HepG2 (cell line): ENCODE measurements around the gene SPTBN2. TPM values are rescaled to one million over a fixed set of nuclear protein-coding genes. Genes with fewer than 3 reads are reported as not detected.
A peak's percentile ranks its signal among the peaks of the same experiment; 100 is the strongest.

Experiments
- CBX1 ChIP-seq: IDR thresholded peaks from one replicate; pipeline ENCODE4 v1.6.1; 2016; ENCODE audit warnings: antibody characterized with exemption, low read depth
- E2F5 ChIP-seq: sonication (generic); formaldehyde crosslinking; conservative IDR thresholded peaks from 2 replicates; pipeline ENCODE4 v1.4.0; 2020; ENCODE audit warnings: missing genetic modification reagents
- HMG20A ChIP-seq: IDR thresholded peaks from 2 replicates; pipeline ENCODE4 v1.6.1; 2016; ENCODE audit warnings: borderline replicate concordance
- JARID2 ChIP-seq: sonication (generic); formaldehyde crosslinking; IDR thresholded peaks from 2 replicates; pipeline ENCODE4 v1.8.1; 2023; ENCODE audit warnings: missing genetic modification reagents, inconsistent platforms; ENCODE audit not compliant: insufficient replicate concordance
- KDM5B ChIP-seq: sonication (generic); formaldehyde crosslinking; IDR thresholded peaks from 2 replicates; pipeline ENCODE4 v1.4.0; 2020; ENCODE audit warnings: missing genetic modification reagents, mild to moderate bottlenecking, borderline replicate concordance
- NKX3-1 ChIP-seq: sonication (generic); formaldehyde crosslinking; IDR thresholded peaks from 2 replicates; pipeline ENCODE4 v1.5.0; 2020; ENCODE audit warnings: missing genetic modification reagents
- PCBP1 ChIP-seq: fragments of 200-400 bp; formaldehyde crosslinking; IDR thresholded peaks from 2 replicates; pipeline ENCODE4 v1.6.1; 2017; ENCODE audit warnings: mild to moderate bottlenecking, low read depth, low read length, borderline replicate concordance
- PHF20 ChIP-seq: sonication (generic); formaldehyde crosslinking; IDR thresholded peaks from 2 replicates; pipeline ENCODE4 v1.5.0; 2020; ENCODE audit warnings: mild to moderate bottlenecking, missing genetic modification reagents
- RFX3 ChIP-seq: IDR thresholded peaks from 2 replicates; pipeline ENCODE4 v1.6.1; 2016; ENCODE audit warnings: missing biosample characterization, missing genetic modification reagents
- TEAD3 ChIP-seq: optimal IDR thresholded peaks from 2 replicates; pipeline ENCODE3; 2016; ENCODE audit warnings: borderline replicate concordance
- THRA ChIP-seq: sonication (generic); formaldehyde crosslinking; IDR thresholded peaks from 2 replicates; pipeline ENCODE4 v1.4.0; 2020; ENCODE audit warnings: missing genetic modification reagents, borderline replicate concordance
- ZIK1 ChIP-seq: sonication (generic); formaldehyde crosslinking; IDR thresholded peaks from 2 replicates; pipeline ENCODE4 v1.5.0; 2020; ENCODE audit warnings: mild to moderate bottlenecking, low read depth, missing genetic modification reagents, borderline replicate concordance
- ZNF224 ChIP-seq: sonication (generic); formaldehyde crosslinking; IDR thresholded peaks from 2 replicates; pipeline ENCODE4 v1.5.0; 2020; ENCODE audit warnings: mild to moderate bottlenecking, missing genetic modification reagents
- ZNF24 ChIP-seq: fragments of 450-650 bp; IDR thresholded peaks from 2 replicates; pipeline ENCODE4 v1.6.1; 2017; ENCODE audit warnings: antibody characterized with exemption, mild to moderate bottlenecking
- ZNF446 ChIP-seq: sonication (generic); formaldehyde crosslinking; IDR thresholded peaks from 2 replicates; pipeline ENCODE4 v1.5.0; 2020; ENCODE audit warnings: mild to moderate bottlenecking, missing genetic modification reagents
- ZNF547 ChIP-seq: sonication (generic); formaldehyde crosslinking; IDR thresholded peaks from 2 replicates; pipeline ENCODE4 v1.5.1; 2020; ENCODE audit warnings: mild to moderate bottlenecking, missing genetic modification reagents
- ZNF720 ChIP-seq: sonication (generic); formaldehyde crosslinking; IDR thresholded peaks from 2 replicates; pipeline ENCODE4 v1.4.0; 2020; ENCODE audit warnings: missing genetic modification reagents
- ZNF747 ChIP-seq: sonication (generic); formaldehyde crosslinking; IDR thresholded peaks from 2 replicates; pipeline ENCODE4 v1.8.1; 2023; ENCODE audit warnings: missing genetic modification reagents, mild to moderate bottlenecking, borderline replicate concordance
- polyA plus RNA-seq, 8 experiments: library from polyadenylated mRNA; depleted of rRNA in 3 of 8; stranded (reverse) in 7 of 8; unstranded in 1 of 8; fragments of >200 nt; fragmentation: Illumina TruSeq in 4 of 8; extraction: Trizol in 4 of 8; gene quantifications; 2 replicates each; pipeline versions ENCODE4 v1.2.1 to v1.2.3, GENCODE V29; 2011 to 2016; ENCODE audit warnings: low read depth in 4 of 8, missing spikeins in 1 of 8, mixed read lengths in 1 of 8; ENCODE audit not compliant: insufficient read depth in 1 of 8
- total RNA-seq, 5 experiments: library from RNA; depleted of rRNA; stranded (reverse); fragments of >200 nt; fragmentation: Illumina TruSeq; extraction: Trizol; gene quantifications; 2 replicates each; pipeline ENCODE4 v1.2.3, GENCODE V29; 2016; ENCODE audit warnings: low read depth in 1 of 5
- TF ChIP-seq, protein P1 (sequence below): sonication (generic); formaldehyde crosslinking; IDR thresholded peaks from 2 replicates; pipeline ENCODE4 v1.8.0; 2022; ENCODE audit warnings: missing genetic modification reagents, low read depth, mild to moderate bottlenecking, borderline replicate concordance
- TF ChIP-seq, protein P2 (sequence below): sonication (generic); formaldehyde crosslinking; IDR thresholded peaks from 2 replicates; pipeline ENCODE4 v1.5.0; 2020; ENCODE audit warnings: missing genetic modification reagents
- TF ChIP-seq, protein P3 (sequence below): sonication (generic); formaldehyde crosslinking; IDR thresholded peaks from 2 replicates; pipeline ENCODE4 v1.4.0; 2020; ENCODE audit warnings: missing genetic modification reagents, borderline replicate concordance

Gene SPTBN2
- total and polyA plus RNA-seq, 2 of the 13 experiments (the other 11 are each of a cell fraction or from before 2014, with no cell fraction given): 0.65 to 4.0 TPM

DNA sequence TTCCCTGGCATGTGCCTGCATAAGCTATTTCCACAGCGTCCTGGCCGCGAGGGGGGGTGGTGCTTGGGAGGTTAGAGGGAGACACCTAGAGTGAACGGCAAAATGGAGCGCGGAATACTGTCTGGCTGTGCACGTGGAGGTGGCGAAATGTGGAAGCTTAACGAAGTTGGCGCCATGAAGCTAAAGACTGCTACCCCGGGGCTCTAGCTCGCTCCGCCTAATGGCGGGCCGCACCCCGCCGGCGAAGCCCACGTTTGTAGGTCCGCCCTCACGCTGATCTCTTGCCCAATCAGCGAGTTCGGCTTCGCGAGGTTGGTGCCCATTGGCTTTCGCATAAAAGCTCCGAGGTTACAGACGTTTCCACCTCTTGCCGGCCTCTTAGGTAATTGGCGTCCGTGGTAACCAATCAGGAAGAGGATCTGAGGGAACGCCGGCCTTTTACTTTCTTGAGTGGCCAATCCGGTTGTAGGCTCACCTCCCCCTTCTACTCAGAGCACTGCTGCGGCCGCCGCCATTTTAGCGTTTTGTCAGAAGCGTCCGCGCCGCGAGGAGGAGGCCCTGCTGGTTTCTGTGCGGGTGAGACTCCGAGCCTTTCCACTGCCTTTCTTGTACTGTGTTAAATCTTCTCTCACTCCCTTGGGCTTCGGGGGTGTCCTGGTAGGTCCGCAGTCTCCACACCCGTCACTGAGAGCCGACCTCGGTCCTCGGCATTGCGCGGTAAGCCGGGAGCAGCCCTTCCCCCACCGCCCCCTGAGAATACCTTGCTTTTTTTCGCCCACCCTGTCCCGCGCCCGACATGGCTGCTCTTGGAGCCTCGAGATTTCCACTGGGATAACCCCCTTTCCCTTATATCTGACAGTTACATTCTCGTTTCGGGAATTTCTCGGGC, 90.6 kb downstream of the SPTBN2 start, which contains the start of gene RBM4 (continued):
- TF ChIP-seq, protein P1, sequence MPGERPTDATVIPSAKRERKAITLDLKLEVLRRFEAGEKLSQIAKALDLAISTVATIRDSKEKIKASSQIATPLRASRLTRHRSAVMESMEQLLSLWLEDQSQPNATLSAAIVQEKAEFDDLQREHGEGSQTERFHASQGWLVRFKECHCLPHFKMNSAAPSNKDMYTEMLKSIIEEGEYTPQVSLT (CRISPR knock-in tag): no peak
- no peak for TF ChIP-seq ZNF24
- TF ChIP-seq PCBP1: peak; percentile 77; the same call in 1 of the 2 replicates
- TF ChIP-seq RFX3 (CRISPR knock-in tag): peak; percentile 20
- TF ChIP-seq ZNF446 (CRISPR knock-in tag): peak; percentile 64; the same call in 1 of the 2 replicates
- peak; percentile 2 for TF ChIP-seq CBX1
- peak; percentile 71; the same call in 1 of the 2 replicates for TF ChIP-seq ZNF224 (CRISPR knock-in tag)
- peak; percentile 93 for TF ChIP-seq KDM5B (CRISPR knock-in tag)
- peak; percentile 67; the same call in 1 of the 2 replicates for TF ChIP-seq PHF20 (CRISPR knock-in tag)
- peak; percentile 57 for TF ChIP-seq E2F5 (CRISPR knock-in tag)
- no peak for TF ChIP-seq TEAD3 (CRISPR knock-in tag)
- TF ChIP-seq ZIK1 (CRISPR knock-in tag): no peak; the same call in 1 of the 2 replicates
- TF ChIP-seq THRA (CRISPR knock-in tag): 0 out of 2 replicates have a peak, but pooled peaks have one; percentile 1
- no peak; the same call in 1 of the 2 replicates for TF ChIP-seq ZNF547 (CRISPR knock-in tag)
- TF ChIP-seq ZNF720: no peak
- TF ChIP-seq, protein P2, sequence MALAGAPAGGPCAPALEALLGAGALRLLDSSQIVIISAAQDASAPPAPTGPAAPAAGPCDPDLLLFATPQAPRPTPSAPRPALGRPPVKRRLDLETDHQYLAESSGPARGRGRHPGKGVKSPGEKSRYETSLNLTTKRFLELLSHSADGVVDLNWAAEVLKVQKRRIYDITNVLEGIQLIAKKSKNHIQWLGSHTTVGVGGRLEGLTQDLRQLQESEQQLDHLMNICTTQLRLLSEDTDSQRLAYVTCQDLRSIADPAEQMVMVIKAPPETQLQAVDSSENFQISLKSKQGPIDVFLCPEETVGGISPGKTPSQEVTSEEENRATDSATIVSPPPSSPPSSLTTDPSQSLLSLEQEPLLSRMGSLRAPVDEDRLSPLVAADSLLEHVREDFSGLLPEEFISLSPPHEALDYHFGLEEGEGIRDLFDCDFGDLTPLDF (CRISPR knock-in tag): peak; percentile 53
- TF ChIP-seq, protein P3, sequence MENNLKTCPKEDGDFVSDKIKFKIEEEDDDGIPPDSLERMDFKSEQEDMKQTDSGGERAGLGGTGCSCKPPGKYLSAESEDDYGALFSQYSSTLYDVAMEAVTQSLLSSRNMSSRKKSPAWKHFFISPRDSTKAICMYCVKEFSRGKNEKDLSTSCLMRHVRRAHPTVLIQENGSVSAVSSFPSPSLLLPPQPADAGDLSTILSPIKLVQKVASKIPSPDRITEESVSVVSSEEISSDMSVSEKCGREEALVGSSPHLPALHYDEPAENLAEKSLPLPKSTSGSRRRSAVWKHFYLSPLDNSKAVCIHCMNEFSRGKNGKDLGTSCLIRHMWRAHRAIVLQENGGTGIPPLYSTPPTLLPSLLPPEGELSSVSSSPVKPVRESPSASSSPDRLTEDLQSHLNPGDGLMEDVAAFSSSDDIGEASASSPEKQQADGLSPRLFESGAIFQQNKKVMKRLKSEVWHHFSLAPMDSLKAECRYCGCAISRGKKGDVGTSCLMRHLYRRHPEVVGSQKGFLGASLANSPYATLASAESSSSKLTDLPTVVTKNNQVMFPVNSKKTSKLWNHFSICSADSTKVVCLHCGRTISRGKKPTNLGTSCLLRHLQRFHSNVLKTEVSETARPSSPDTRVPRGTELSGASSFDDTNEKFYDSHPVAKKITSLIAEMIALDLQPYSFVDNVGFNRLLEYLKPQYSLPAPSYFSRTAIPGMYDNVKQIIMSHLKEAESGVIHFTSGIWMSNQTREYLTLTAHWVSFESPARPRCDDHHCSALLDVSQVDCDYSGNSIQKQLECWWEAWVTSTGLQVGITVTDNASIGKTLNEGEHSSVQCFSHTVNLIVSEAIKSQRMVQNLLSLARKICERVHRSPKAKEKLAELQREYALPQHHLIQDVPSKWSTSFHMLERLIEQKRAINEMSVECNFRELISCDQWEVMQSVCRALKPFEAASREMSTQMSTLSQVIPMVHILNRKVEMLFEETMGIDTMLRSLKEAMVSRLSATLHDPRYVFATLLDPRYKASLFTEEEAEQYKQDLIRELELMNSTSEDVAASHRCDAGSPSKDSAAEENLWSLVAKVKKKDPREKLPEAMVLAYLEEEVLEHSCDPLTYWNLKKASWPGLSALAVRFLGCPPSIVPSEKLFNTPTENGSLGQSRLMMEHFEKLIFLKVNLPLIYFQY (CRISPR knock-in tag): 0 out of 2 replicates have a peak, but pooled peaks have one; percentile 30
- no peak for TF ChIP-seq NKX3-1 (CRISPR knock-in tag)
- TF ChIP-seq ZNF747 (CRISPR knock-in tag): peak; percentile 20; the same call in 1 of the 2 replicates
- no peak for TF ChIP-seq HMG20A (CRISPR knock-in tag)
- no peak for TF ChIP-seq JARID2 (CRISPR knock-in tag)
